HepG2 (cell line): ENCODE data around the gene ZFYVE21. TPM values are rescaled to one million over a fixed set of nuclear protein-coding genes. Genes with fewer than 3 reads are reported as not detected.
A peak's percentile ranks its signal among the peaks of the same experiment; 100 is the strongest.

ENCODE experiments used
- AHR ChIP-seq: IDR thresholded peaks from 2 replicates; pipeline ENCODE4 v1.6.1; 2018; ENCODE audit warnings: missing genetic modification reagents, missing compliant biosample characterization
- CENPT ChIP-seq: sonication (generic); formaldehyde crosslinking; IDR thresholded peaks from 2 replicates; pipeline ENCODE4 v1.8.0; 2022; ENCODE audit warnings: low read depth, mild to moderate bottlenecking, moderate library complexity, missing genetic modification reagents
- FOXM1 ChIP-seq: sonication (generic); formaldehyde crosslinking; IDR thresholded peaks from 2 replicates; pipeline ENCODE4 v1.5.0; 2020; ENCODE audit warnings: missing genetic modification reagents
- IKZF5 ChIP-seq: IDR thresholded peaks from 2 replicates; pipeline ENCODE4 v1.6.1; 2018; ENCODE audit warnings: missing genetic modification reagents, mild to moderate bottlenecking, missing compliant biosample characterization
- ISX ChIP-seq: sonication (generic); formaldehyde crosslinking; conservative IDR thresholded peaks from 2 replicates; pipeline ENCODE4 v1.5.0; 2020; ENCODE audit warnings: missing genetic modification reagents
- MATR3 ChIP-seq: sonication (generic); formaldehyde crosslinking; IDR thresholded peaks from 2 replicates; pipeline ENCODE4 v1.4.0; 2020; ENCODE audit warnings: missing genetic modification reagents
- NFAT5 ChIP-seq: sonication (generic); formaldehyde crosslinking; IDR thresholded peaks from 2 replicates; pipeline ENCODE4 v1.4.0; 2020; ENCODE audit warnings: missing genetic modification reagents
- RFX5 ChIP-seq: IDR thresholded peaks from 2 replicates; pipeline ENCODE4 v1.6.1; 2011; ENCODE audit warnings: low read depth, low read length, improper control_type of control experiment
- SOX6 ChIP-seq, 2 experiments: fragments of 450-650 bp in 1 of 2; sonication (generic) in 1 of 2; formaldehyde crosslinking in 1 of 2; IDR thresholded peaks; 2 replicates each; pipeline versions ENCODE4 v1.4.0 to v1.6.1; 2017 to 2020; ENCODE audit warnings: antibody characterized with exemption in 1 of 2, mild to moderate bottlenecking in 1 of 2, missing genetic modification reagents in 1 of 2
- TBX2 ChIP-seq: sonication (generic); formaldehyde crosslinking; IDR thresholded peaks from 2 replicates; pipeline ENCODE4 v1.5.0; 2020; ENCODE audit warnings: missing genetic modification reagents, mild to moderate bottlenecking, borderline replicate concordance
- ZFX ChIP-seq: sonication (generic); formaldehyde crosslinking; IDR thresholded peaks from 2 replicates; pipeline ENCODE4 v1.4.0; 2020; ENCODE audit warnings: mild to moderate bottlenecking, low read depth, missing genetic modification reagents, moderate library complexity
- ZNF530 ChIP-seq: sonication (generic); formaldehyde crosslinking; IDR thresholded peaks from 2 replicates; pipeline ENCODE4 v1.5.0; 2020; ENCODE audit warnings: low read depth, mild to moderate bottlenecking, missing genetic modification reagents
- ZSCAN31 ChIP-seq: sonication (generic); formaldehyde crosslinking; IDR thresholded peaks from 2 replicates; pipeline ENCODE4 v1.5.0; 2020; ENCODE audit warnings: low read depth, mild to moderate bottlenecking, missing genetic modification reagents
- polyA plus RNA-seq, 8 experiments: library from polyadenylated mRNA; depleted of rRNA in 3 of 8; stranded (reverse) in 7 of 8; unstranded in 1 of 8; fragments of >200 nt; fragmentation: Illumina TruSeq in 4 of 8; extraction: Trizol in 4 of 8; gene quantifications; 2 replicates each; pipeline versions ENCODE4 v1.2.1 to v1.2.3, GENCODE V29; 2011 to 2016; ENCODE audit warnings: low read depth in 4 of 8, missing spikeins in 1 of 8, mixed read lengths in 1 of 8; ENCODE audit not compliant: insufficient read depth in 1 of 8
- total RNA-seq, 5 experiments: library from RNA; depleted of rRNA; stranded (reverse); fragments of >200 nt; fragmentation: Illumina TruSeq; extraction: Trizol; gene quantifications; 2 replicates each; pipeline ENCODE4 v1.2.3, GENCODE V29; 2016; ENCODE audit warnings: low read depth in 1 of 5
- TF ChIP-seq, protein P1 (sequence below): IDR thresholded peaks from 2 replicates; pipeline ENCODE4 v1.6.1; 2012; ENCODE audit warnings: inconsistent platforms
- TF ChIP-seq, protein P2 (sequence below): IDR thresholded peaks from 2 replicates; pipeline ENCODE4 v1.6.1; 2012; ENCODE audit warnings: low read length, improper control_type of control experiment
- TF ChIP-seq, protein P3 (sequence below): sonication (generic); formaldehyde crosslinking; IDR thresholded peaks from 2 replicates; pipeline ENCODE4 v1.5.0; 2020; ENCODE audit warnings: missing genetic modification reagents

ZFYVE21 gene
- total and polyA plus RNA-seq, 2 of the 13 experiments (the other 11 are each of a cell fraction or from before 2014, with no cell fraction given), result 34.3 to 34.4 TPM

GRCh38 chr14:103715052-103716000 is at the start of gene ZFYVE21, which contains the start of gene XRCC3 (continued):
- TF ChIP-seq, protein P1, sequence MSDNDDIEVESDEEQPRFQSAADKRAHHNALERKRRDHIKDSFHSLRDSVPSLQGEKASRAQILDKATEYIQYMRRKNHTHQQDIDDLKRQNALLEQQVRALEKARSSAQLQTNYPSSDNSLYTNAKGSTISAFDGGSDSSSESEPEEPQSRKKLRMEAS, result peak; percentile 82
- TF ChIP-seq ZSCAN31 (CRISPR knock-in tag), result 0 out of 2 replicates have a peak, but pooled peaks have one; percentile 9
- TF ChIP-seq MATR3 (CRISPR knock-in tag), result no peak
- TF ChIP-seq, protein P2, sequence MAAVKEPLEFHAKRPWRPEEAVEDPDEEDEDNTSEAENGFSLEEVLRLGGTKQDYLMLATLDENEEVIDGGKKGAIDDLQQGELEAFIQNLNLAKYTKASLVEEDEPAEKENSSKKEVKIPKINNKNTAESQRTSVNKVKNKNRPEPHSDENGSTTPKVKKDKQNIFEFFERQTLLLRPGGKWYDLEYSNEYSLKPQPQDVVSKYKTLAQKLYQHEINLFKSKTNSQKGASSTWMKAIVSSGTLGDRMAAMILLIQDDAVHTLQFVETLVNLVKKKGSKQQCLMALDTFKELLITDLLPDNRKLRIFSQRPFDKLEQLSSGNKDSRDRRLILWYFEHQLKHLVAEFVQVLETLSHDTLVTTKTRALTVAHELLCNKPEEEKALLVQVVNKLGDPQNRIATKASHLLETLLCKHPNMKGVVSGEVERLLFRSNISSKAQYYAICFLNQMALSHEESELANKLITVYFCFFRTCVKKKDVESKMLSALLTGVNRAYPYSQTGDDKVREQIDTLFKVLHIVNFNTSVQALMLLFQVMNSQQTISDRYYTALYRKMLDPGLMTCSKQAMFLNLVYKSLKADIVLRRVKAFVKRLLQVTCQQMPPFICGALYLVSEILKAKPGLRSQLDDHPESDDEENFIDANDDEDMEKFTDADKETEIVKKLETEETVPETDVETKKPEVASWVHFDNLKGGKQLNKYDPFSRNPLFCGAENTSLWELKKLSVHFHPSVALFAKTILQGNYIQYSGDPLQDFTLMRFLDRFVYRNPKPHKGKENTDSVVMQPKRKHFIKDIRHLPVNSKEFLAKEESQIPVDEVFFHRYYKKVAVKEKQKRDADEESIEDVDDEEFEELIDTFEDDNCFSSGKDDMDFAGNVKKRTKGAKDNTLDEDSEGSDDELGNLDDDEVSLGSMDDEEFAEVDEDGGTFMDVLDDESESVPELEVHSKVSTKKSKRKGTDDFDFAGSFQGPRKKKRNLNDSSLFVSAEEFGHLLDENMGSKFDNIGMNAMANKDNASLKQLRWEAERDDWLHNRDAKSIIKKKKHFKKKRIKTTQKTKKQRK, result peak; percentile 70
- TF ChIP-seq ZNF530 (CRISPR knock-in tag), result no peak
- TF ChIP-seq ZFX (CRISPR knock-in tag), result peak; percentile 83
- no peak for TF ChIP-seq FOXM1 (CRISPR knock-in tag)
- no peak for TF ChIP-seq ISX (CRISPR knock-in tag)
- TF ChIP-seq IKZF5 (CRISPR knock-in tag), result 0 out of 2 replicates have a peak, but pooled peaks have one; percentile 38
- TF ChIP-seq CENPT (CRISPR knock-in tag), result no peak; the same call in 1 of the 2 replicates
- TF ChIP-seq SOX6 (IDR thresholded peaks at IDR 0.05), result no peak
- no peak for TF ChIP-seq SOX6 (CRISPR knock-in tag; IDR thresholded peaks at IDR 0.05)
- TF ChIP-seq TBX2, result no peak
- TF ChIP-seq AHR (CRISPR knock-in tag), result no peak
- peak; percentile 63; the same call in 1 of the 2 replicates for TF ChIP-seq RFX5
- TF ChIP-seq, protein P3, sequence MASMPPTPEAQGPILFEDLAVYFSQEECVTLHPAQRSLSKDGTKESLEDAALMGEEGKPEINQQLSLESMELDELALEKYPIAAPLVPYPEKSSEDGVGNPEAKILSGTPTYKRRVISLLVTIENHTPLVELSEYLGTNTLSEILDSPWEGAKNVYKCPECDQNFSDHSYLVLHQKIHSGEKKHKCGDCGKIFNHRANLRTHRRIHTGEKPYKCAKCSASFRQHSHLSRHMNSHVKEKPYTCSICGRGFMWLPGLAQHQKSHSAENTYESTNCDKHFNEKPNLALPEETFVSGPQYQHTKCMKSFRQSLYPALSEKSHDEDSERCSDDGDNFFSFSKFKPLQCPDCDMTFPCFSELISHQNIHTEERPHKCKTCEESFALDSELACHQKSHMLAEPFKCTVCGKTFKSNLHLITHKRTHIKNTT (CRISPR knock-in tag), result no peak
- TF ChIP-seq NFAT5 (CRISPR knock-in tag), result peak; percentile 49; the same call in 1 of the 2 replicates
